SK-N-SH (cell line): Measurements from ENCODE around the gene STRIT1. TPM values are rescaled to one million over a fixed set of nuclear protein-coding genes. Genes with fewer than 3 reads are reported as not detected.

Experiments used
- CTCF ChIA-PET: fragments of 300-600, 350-600 bp; formaldehyde crosslinking; extraction: SDS; loops from one replicate; lab custom pipeline; 2021; lab: Yijun Ruan, JAX
- POLR2A ChIA-PET: fragments of 350-600 bp; sonication (Branson Sonifier 250); formaldehyde crosslinking; extraction: SDS; loops from one replicate; lab custom pipeline; 2020; ENCODE audit warnings: antibody characterized with exemption, inconsistent platforms; lab: Yijun Ruan, JAX
- DNase-seq: peaks from one replicate; pipeline ENCODE4 v3.0.0; 2012
- H2AFZ ChIP-seq: fragments of 200-600 bp; sonication (generic); 2 replicates; pipeline ENCODE4 v1.8.1; 2016; ENCODE audit warnings: antibody characterized with exemption, mild to moderate bottlenecking, low read depth
- H3F3A ChIP-seq: fragments of 200-600 bp; sonication (generic); replicated peaks from 2 replicates; pipeline ENCODE3; 2016; ENCODE audit warnings: antibody characterized with exemption, mild to moderate bottlenecking; ENCODE audit not compliant: insufficient read depth
- H3K27ac ChIP-seq, 2 experiments: fragments of 200-500 bp in 1 of 2; fragments of 200-600 bp in 1 of 2; sonication (Bioruptor generic) in 1 of 2; sonication (generic), shearing (Covaris generic) in 1 of 2; 2 replicates each; pipeline versions ENCODE4 v1.5.1 to v1.6.1; 2014 to 2016; ENCODE audit warnings: low read depth in 2 of 2, inconsistent platforms in 1 of 2, low read length in 1 of 2, mild to moderate bottlenecking in 1 of 2, mixed read lengths in 1 of 2
- H3K27me3 ChIP-seq: fragments of 200-600 bp; sonication (generic), shearing (Covaris generic); 2 replicates; pipeline ENCODE4 v1.6.1; 2016; ENCODE audit warnings: mixed run types; ENCODE audit not compliant: insufficient read depth
- H3K36me3 ChIP-seq, 2 experiments: fragments of 200-500 bp in 1 of 2; fragments of 200-600 bp in 1 of 2; sonication (Bioruptor generic) in 1 of 2; sonication (generic) in 1 of 2; replicated peaks in 1 of 2; 2 replicates each; pipeline versions ENCODE3 to v1.5.1; 2014 to 2016; ENCODE audit warnings: low read length in 1 of 2, mild to moderate bottlenecking in 1 of 2; ENCODE audit not compliant: insufficient read depth in 2 of 2, control insufficient read depth in 1 of 2
- H3K4me1 ChIP-seq, 2 experiments: fragments of 200-500 bp in 1 of 2; fragments of 200-600 bp in 1 of 2; sonication (Bioruptor generic) in 1 of 2; sonication (generic), shearing (Covaris generic) in 1 of 2; 2 replicates each; pipeline versions ENCODE4 v1.5.1 to v1.6.1; 2014 to 2016; ENCODE audit warnings: low read depth in 1 of 2, low read length in 1 of 2, mixed run types in 1 of 2; ENCODE audit not compliant: insufficient read depth in 2 of 2, control insufficient read depth in 1 of 2
- H3K4me2 ChIP-seq: fragments of 200-600 bp; sonication (generic), shearing (Covaris generic); 2 replicates; pipeline ENCODE4 v1.6.1; 2017; ENCODE audit warnings: mixed run types
- H3K4me3 ChIP-seq, 2 experiments: fragments of 200-500 bp in 1 of 2; fragments of 200-600 bp in 1 of 2; sonication (Bioruptor generic) in 1 of 2; sonication (generic), shearing (Covaris generic) in 1 of 2; 2 replicates each; pipeline versions ENCODE4 v1.5.1 to v1.8.1; 2014 to 2016; ENCODE audit warnings: low read depth in 2 of 2, inconsistent platforms in 1 of 2, low read length in 1 of 2, mild to moderate bottlenecking in 1 of 2, mixed read lengths in 1 of 2, moderate library complexity in 1 of 2
- H3K79me2 ChIP-seq: fragments of 200-600 bp; sonication (generic); 2 replicates; pipeline ENCODE4 v1.8.1; 2017; ENCODE audit warnings: mild to moderate bottlenecking; ENCODE audit not compliant: insufficient read depth
- H3K9ac ChIP-seq: fragments of 200-600 bp; sonication (generic); 2 replicates; pipeline ENCODE4 v1.6.1; 2017; ENCODE audit warnings: mixed run types
- H3K9me2 ChIP-seq: fragments of 200-600 bp; sonication (generic); 2 replicates; pipeline ENCODE4 v1.6.1; 2017; ENCODE audit warnings: mixed run types
- H3K9me3 ChIP-seq: fragments of 200-600 bp; sonication (generic); 2 replicates; pipeline ENCODE4 v1.6.1; 2017; ENCODE audit warnings: mixed run types, mild to moderate bottlenecking, moderate library complexity
- H4K20me1 ChIP-seq: fragments of 200-600 bp; sonication (generic); 2 replicates; pipeline ENCODE4 v1.6.1; 2017; ENCODE audit warnings: mild to moderate bottlenecking, mixed run types; ENCODE audit not compliant: insufficient read depth
- CHD2 ChIP-seq: fragments of 150-350 bp; IDR thresholded peaks from 2 replicates; pipeline ENCODE4 v1.6.1; 2018; ENCODE audit warnings: low read length; ENCODE audit not compliant: partially characterized antibody
- EP300 ChIP-seq, 2 experiments: IDR thresholded peaks; 2 replicates each; pipeline versions ENCODE4 v1.4.0 to v1.6.1; 2012; ENCODE audit warnings: borderline replicate concordance in 1 of 2, low read depth in 1 of 2, low read length in 1 of 2
- FOXJ3 ChIP-seq: sonication (generic); formaldehyde crosslinking; IDR thresholded peaks from 2 replicates; pipeline ENCODE4 v1.5.1; 2020; ENCODE audit warnings: mild to moderate bottlenecking, missing genetic modification reagents
- GABPA ChIP-seq: IDR thresholded peaks from 2 replicates; pipeline ENCODE4 v1.4.0; 2012; ENCODE audit warnings: low read depth, mild to moderate bottlenecking
- JUND ChIP-seq: IDR thresholded peaks from 2 replicates; pipeline ENCODE4 v1.4.0; 2012
- MAX ChIP-seq: IDR thresholded peaks from 2 replicates; pipeline ENCODE4 v1.4.0; 2012; ENCODE audit warnings: low read depth
- MXI1 ChIP-seq: IDR thresholded peaks from 2 replicates; pipeline ENCODE4 v1.6.1; 2012; ENCODE audit warnings: mild to moderate bottlenecking, low read depth, low read length, improper control_type of control experiment
- NRF1 ChIP-seq: IDR thresholded peaks from 2 replicates; pipeline ENCODE4 v1.6.1; 2012; ENCODE audit warnings: low read depth, mild to moderate bottlenecking, low read length
- RAD21 ChIP-seq: IDR thresholded peaks from 2 replicates; pipeline ENCODE4 v1.6.1; 2012; ENCODE audit warnings: mild to moderate bottlenecking, low read length
- RCOR1 ChIP-seq: fragments of 150-350 bp; IDR thresholded peaks from 2 replicates; pipeline ENCODE4 v1.6.1; 2017; ENCODE audit warnings: antibody characterized with exemption, low read length
- REST ChIP-seq: IDR thresholded peaks from 2 replicates; pipeline ENCODE4 v1.6.1; 2012; ENCODE audit warnings: mild to moderate bottlenecking, low read depth, low read length, moderate library complexity
- RFX5 ChIP-seq: IDR thresholded peaks from 2 replicates; pipeline ENCODE4 v1.6.1; 2012; ENCODE audit warnings: mild to moderate bottlenecking, improper control_type of control experiment, low read length
- SIN3A ChIP-seq: IDR thresholded peaks from 2 replicates; pipeline ENCODE4 v1.6.1; 2012; ENCODE audit warnings: low read depth, mild to moderate bottlenecking, low read length, moderate library complexity, borderline replicate concordance
- SMC3 ChIP-seq: IDR thresholded peaks from 2 replicates; pipeline ENCODE4 v1.6.1; 2012; ENCODE audit warnings: low read depth, low read length, improper control_type of control experiment
- USF2 ChIP-seq: fragments of 150-350 bp; IDR thresholded peaks from 2 replicates; pipeline ENCODE4 v1.6.1; 2017; ENCODE audit warnings: antibody characterized with exemption, low read length, low read depth, borderline replicate concordance
- YY1 ChIP-seq: IDR thresholded peaks from 2 replicates; pipeline ENCODE4 v1.4.0; 2012; ENCODE audit warnings: low read depth, mild to moderate bottlenecking
- WGBS: methylation state at CpG from one replicate; pipeline ENCODE4 v1.1.6; 2017; ENCODE audit warnings: low lambda C conversion rate; 5-methylcytosine and 5-hydroxymethylcytosine counted together
- polyA plus RNA-seq, 3 experiments: library from polyadenylated mRNA; depleted of rRNA; stranded (reverse); fragments of >200 nt; gene quantifications; 2 replicates each; pipeline ENCODE4 v1.2.3, GENCODE V29; 2012
- TF ChIP-seq, protein P1 (sequence below): IDR thresholded peaks from 2 replicates; pipeline ENCODE4 v1.4.0; 2012; ENCODE audit warnings: low read depth, borderline replicate concordance
- TF ChIP-seq, protein P2 (sequence below): fragments of 200-600 bp; sonication (generic); IDR thresholded peaks from 2 replicates; pipeline ENCODE4 v1.6.1; 2017; ENCODE audit warnings: antibody characterized with exemption, mild to moderate bottlenecking, moderate library complexity

Gene STRIT1
- polyA plus RNA-seq, 1 of the 3 experiments (the other 2 are of a cell fraction), result not detected

GRCh38 chr3:155313300-155313699 lies 19.8 kb upstream of the STRIT1 start (continued):
- TF ChIP-seq SMC3, result no peak
- TF ChIP-seq, protein P1, sequence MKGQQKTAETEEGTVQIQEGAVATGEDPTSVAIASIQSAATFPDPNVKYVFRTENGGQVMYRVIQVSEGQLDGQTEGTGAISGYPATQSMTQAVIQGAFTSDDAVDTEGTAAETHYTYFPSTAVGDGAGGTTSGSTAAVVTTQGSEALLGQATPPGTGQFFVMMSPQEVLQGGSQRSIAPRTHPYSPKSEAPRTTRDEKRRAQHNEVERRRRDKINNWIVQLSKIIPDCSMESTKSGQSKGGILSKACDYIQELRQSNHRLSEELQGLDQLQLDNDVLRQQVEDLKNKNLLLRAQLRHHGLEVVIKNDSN, result no peak

DNA sequence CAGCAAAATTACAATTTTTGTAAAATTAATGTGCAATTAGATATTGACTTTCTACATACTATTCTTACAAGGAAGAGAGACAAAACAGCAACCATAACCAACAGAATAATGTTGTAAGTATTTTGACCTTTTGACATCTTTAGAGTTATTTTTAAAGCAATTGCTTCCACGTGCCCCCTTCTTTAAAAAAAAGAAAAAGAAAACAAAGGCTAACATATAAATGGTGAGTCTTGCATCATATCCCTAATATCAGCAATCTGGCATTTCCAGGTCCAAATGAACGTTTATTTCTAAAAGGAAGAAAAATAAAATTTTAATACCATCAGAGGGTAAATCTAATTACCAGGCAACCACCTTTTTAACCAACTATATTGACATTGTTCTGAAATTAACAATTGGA lies 19.3 kb upstream of the STRIT1 start:
- no peak overlapping the region for H3K27ac ChIP-seq
- CTCF ChIA-PET, result interaction anchor here (1.0 kb wide), 1 partner anchor 11 kb away, joined by 3 read pairs; no protein-coding TSS in a partner anchor
- no peak overlapping the region; the same call in 1 of the 2 replicates for H2AFZ ChIP-seq
- no peak for TF ChIP-seq SMC3
- no peak for TF ChIP-seq RFX5
- TF ChIP-seq USF2, result no peak
- TF ChIP-seq GABPA, result no peak
- TF ChIP-seq JUND, result no peak
- TF ChIP-seq RAD21, result no peak
- TF ChIP-seq SIN3A, result no peak
- TF ChIP-seq, protein P2, sequence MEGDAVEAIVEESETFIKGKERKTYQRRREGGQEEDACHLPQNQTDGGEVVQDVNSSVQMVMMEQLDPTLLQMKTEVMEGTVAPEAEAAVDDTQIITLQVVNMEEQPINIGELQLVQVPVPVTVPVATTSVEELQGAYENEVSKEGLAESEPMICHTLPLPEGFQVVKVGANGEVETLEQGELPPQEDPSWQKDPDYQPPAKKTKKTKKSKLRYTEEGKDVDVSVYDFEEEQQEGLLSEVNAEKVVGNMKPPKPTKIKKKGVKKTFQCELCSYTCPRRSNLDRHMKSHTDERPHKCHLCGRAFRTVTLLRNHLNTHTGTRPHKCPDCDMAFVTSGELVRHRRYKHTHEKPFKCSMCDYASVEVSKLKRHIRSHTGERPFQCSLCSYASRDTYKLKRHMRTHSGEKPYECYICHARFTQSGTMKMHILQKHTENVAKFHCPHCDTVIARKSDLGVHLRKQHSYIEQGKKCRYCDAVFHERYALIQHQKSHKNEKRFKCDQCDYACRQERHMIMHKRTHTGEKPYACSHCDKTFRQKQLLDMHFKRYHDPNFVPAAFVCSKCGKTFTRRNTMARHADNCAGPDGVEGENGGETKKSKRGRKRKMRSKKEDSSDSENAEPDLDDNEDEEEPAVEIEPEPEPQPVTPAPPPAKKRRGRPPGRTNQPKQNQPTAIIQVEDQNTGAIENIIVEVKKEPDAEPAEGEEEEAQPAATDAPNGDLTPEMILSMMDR, result no peak
- TF ChIP-seq RCOR1, result no peak
- no peak overlapping the region for H3K9ac ChIP-seq
- no peaks in the 10 kb centered on the region; the same call in 1 of the 2 replicates for H3K9me2 ChIP-seq
- H3K79me2 ChIP-seq, result no peaks in the 10 kb centered on the region
- no peaks in the 10 kb centered on the region for H3K36me3 ChIP-seq
- no peak for DNase-seq
- H3F3A ChIP-seq, result peaks cover 3% of the 10 kb centered on the region
- H3K9me3 ChIP-seq, result no peaks in the 10 kb centered on the region
- POLR2A ChIA-PET, result no interaction called here
- 35% methylated on average over 2 of the region's 2 CpGs for whole genome bisulfite sequencing
- no peaks in the 10 kb centered on the region for H4K20me1 ChIP-seq
- no peak overlapping the region for H3K4me3 ChIP-seq
- no peak overlapping the region for H3K4me2 ChIP-seq
- H3K27me3 ChIP-seq, result no peaks in the 10 kb centered on the region
- no peaks in the 10 kb centered on the region; a peak in 1 of 4 replicates for H3K4me1 ChIP-seq

DNA sequence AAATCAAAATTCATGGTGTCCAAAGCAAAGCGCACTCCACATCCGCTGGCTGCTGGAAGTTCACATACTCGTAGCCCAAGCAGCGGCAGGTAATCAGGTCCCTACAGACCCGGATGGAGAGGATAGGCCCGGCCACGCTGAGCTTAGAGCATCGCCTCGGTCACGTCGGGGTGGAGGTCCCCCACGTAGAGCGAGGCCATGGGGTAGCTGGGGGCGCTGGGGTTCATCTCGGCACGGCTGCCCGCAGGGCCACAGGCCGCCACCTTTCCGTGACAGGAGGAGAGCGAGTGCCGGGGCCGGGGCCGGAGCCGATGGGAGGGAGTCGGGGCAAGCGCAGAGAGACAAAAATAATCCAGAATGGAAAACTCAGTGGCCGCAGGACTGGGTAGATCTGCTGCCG lies 16.1 kb upstream of the STRIT1 start:
- Histone ChIP-seq H3K27me3 (no peaks in the 10 kb centered on the region), H3K36me3 (no peaks in the 10 kb centered on the region), H3K4me3 (no peak overlapping the region), H3K9me3 (no peaks in the 10 kb centered on the region), H4K20me1 (no peaks in the 10 kb centered on the region), H3K79me2 (no peaks in the 10 kb centered on the region), H3K9me2 (no peaks in the 10 kb centered on the region; the same call in 1 of the 2 replicates), H3K4me2 (no peak overlapping the region), H3K27ac (no peak overlapping the region), H2AFZ (no peak overlapping the region), H3F3A (no peaks in the 10 kb centered on the region), H3K4me1 (no peaks in the 10 kb centered on the region; a peak in 1 of 4 replicates), H3K9ac (no peak overlapping the region)
- no peak for DNase-seq
- ChIA-PET POLR2A (no interaction called here), CTCF (interaction anchor here (4.1 kb wide), 1 partner anchor 13 kb away, joined by 22 read pairs; no protein-coding TSS in a partner anchor)
- WGBS, result 96% methylated on average over 28 of the region's 28 CpGs
- TF ChIP-seq USF2 (no peak), YY1 (no peak), FOXJ3 (no peak), NRF1 (no peak), EP300 (IDR thresholded peaks at IDR 0.05; ENCODE audit: borderline replicate concordance in 1 of 2, low read depth in 1 of 2, low read length in 1 of 2) (no peak), MXI1 (no peak), MAX (no peak), RAD21 (no peak), CHD2 (no peak), REST (no peak)
